GM21526 (cell line): ENCODE data around the gene ZMAT2.
"Not testable (repeated sequence)": the region's sequence is repeated elsewhere in the genome, so short reads cannot be mapped to it uniquely, and the experiment has no call there.

Experiments used
- ATAC-seq: cut with Tn5 transposase; IDR thresholded peaks from one replicate; pipeline ENCODE4 v1.9.1; 2021; ENCODE audit warnings: moderate library complexity; ENCODE audit not compliant: unreplicated experiment, low FRiP score

The ZMAT2 gene

GRCh38 chr5:140700177-140701144, at the start of gene ZMAT2:
TSS of gene ZMAT2 (plus strand) at chr5:140700447. CDS start at chr5:140700461, 14 bp downstream.
- ATAC-seq = peak; percentile 86

GRCh38 chr5:140658870-140659269, 41.4 kb upstream of the ZMAT2 start:
- no peak for ATAC-seq

- ATAC-seq = not testable (repeated sequence)
These were observed 39.9 kb upstream of the ZMAT2 start for GRCh38 chr5:140660371-140660770.

- no peak for ATAC-seq
These were observed 36.3 kb upstream of the ZMAT2 start for GRCh38 chr5:140664030-140664358.

- ATAC-seq = peak; percentile 95
These were observed 35.7 kb upstream of the ZMAT2 start, which contains the start of gene WDR55 for GRCh38 chr5:140664359-140665119. TSS of gene WDR55 (plus strand) at chr5:140664904. CDS start at chr5:140664913, 9 bp downstream.

GRCh38 chr5:140671035-140671434, 29.2 kb upstream of the ZMAT2 start:
- ATAC-seq = not testable (repeated sequence)

GRCh38 chr5:140671472-140672125, 28.6 kb upstream of the ZMAT2 start:
- no peak for ATAC-seq

GRCh38 chr5:140672455-140673186, 27.6 kb upstream of the ZMAT2 start:
- no peak for ATAC-seq

GRCh38 chr5:140673187-140673976, 26.9 kb upstream of the ZMAT2 start, which contains the start of gene DND1:
TSS of gene DND1 (minus strand) at chr5:140673576. CDS start at chr5:140673542, 34 bp downstream.
- no peak for ATAC-seq

- ATAC-seq = no peak
These were observed 26.0 kb upstream of the ZMAT2 start for GRCh38 chr5:140674211-140674610.

GRCh38 chr5:140674629-140675028, 25.6 kb upstream of the ZMAT2 start:
- ATAC-seq = no peak

GRCh38 chr5:140677947-140678346, 22.3 kb upstream of the ZMAT2 start:
- ATAC-seq = no peak

GRCh38 chr5:140678993-140679392, 21.3 kb upstream of the ZMAT2 start:
- ATAC-seq = no peak

- ATAC-seq = no peak
These were observed 9.8 kb upstream of the ZMAT2 start for GRCh38 chr5:140690376-140690932.

GRCh38 chr5:140690941-140691924, 9.0 kb upstream of the ZMAT2 start, which contains the start of the genes HARS1 and HARS2:
TSS of gene HARS1 (minus strand) at chr5:140691370. CDS start at chr5:140691304, 66 bp downstream.
TSS of gene HARS2 (plus strand) at chr5:140691455. CDS start at chr5:140691649, 194 bp downstream.
- ATAC-seq = peak; percentile 96

GRCh38 chr5:140694276-140694675, 6.0 kb upstream of the ZMAT2 start:
- ATAC-seq = no peak

GRCh38 chr5:140696891-140697492, 3.3 kb upstream of the ZMAT2 start:
- ATAC-seq = no peak
